GM23248 (cell line): ENCODE measurements around the gene ARPC4. TPM values are rescaled to one million over a fixed set of nuclear protein-coding genes. Genes with fewer than 3 reads are reported as not detected.
A peak's percentile ranks its signal among the peaks of the same experiment; 100 is the strongest.

Source experiments
- DNase-seq: peaks from one replicate; pipeline ENCODE4 v3.0.0-alpha.2; 2015
- H2AFZ ChIP-seq: fragments of 200-600 bp; sonication (generic); 2 replicates; pipeline ENCODE4 v1.6.1; 2016; ENCODE audit warnings: antibody characterized with exemption
- H3F3A ChIP-seq: fragments of 200-600 bp; sonication (generic); 2 replicates; pipeline ENCODE4 v1.6.1; 2016; ENCODE audit warnings: mild to moderate bottlenecking, antibody characterized with exemption, mixed run types; ENCODE audit not compliant: insufficient read depth
- H3K27ac ChIP-seq: fragments of 200-600 bp; sonication (generic); 2 replicates; pipeline ENCODE4 v1.5.1; 2016; ENCODE audit warnings: mild to moderate bottlenecking
- H3K27me3 ChIP-seq: fragments of 200-600 bp; sonication (generic); replicated peaks from 2 replicates; pipeline ENCODE4 v1.6.1; 2016; ENCODE audit warnings: mild to moderate bottlenecking; ENCODE audit not compliant: insufficient read depth
- H3K36me3 ChIP-seq: fragments of 200-600 bp; sonication (generic); 2 replicates; pipeline ENCODE4 v1.6.1; 2016; ENCODE audit warnings: low read depth, mild to moderate bottlenecking
- H3K4me1 ChIP-seq: fragments of 200-600 bp; sonication (generic); 2 replicates; pipeline ENCODE4 v1.6.1; 2016; ENCODE audit warnings: mild to moderate bottlenecking; ENCODE audit not compliant: insufficient read depth
- H3K4me2 ChIP-seq: fragments of 200-600 bp; sonication (generic); one replicate; pipeline ENCODE4 v1.6.1; 2016; ENCODE audit warnings: mild to moderate bottlenecking; ENCODE audit not compliant: unreplicated experiment
- H3K4me3 ChIP-seq: fragments of 200-600 bp; sonication (generic); 2 replicates; pipeline ENCODE4 v1.5.1; 2016; ENCODE audit warnings: mild to moderate bottlenecking
- H3K79me2 ChIP-seq: fragments of 200-600 bp; sonication (generic); 2 replicates; pipeline ENCODE4 v1.6.1; 2016; ENCODE audit warnings: mild to moderate bottlenecking; ENCODE audit not compliant: insufficient read depth
- H3K9ac ChIP-seq: fragments of 200-600 bp; sonication (generic); 2 replicates; pipeline ENCODE4 v1.6.1; 2016; ENCODE audit warnings: mild to moderate bottlenecking
- H3K9me2 ChIP-seq: fragments of 200-600 bp; sonication (generic); 2 replicates; pipeline ENCODE4 v1.6.1; 2016; ENCODE audit warnings: mixed run types, mild to moderate bottlenecking, moderate library complexity; ENCODE audit not compliant: insufficient read depth
- H3K9me3 ChIP-seq: fragments of 200-600 bp; sonication (generic); one replicate; pipeline ENCODE4 v1.6.1; 2017; ENCODE audit warnings: low read depth
- H4K20me1 ChIP-seq: fragments of 200-600 bp; sonication (generic); 2 replicates; pipeline ENCODE4 v1.6.0; 2016; ENCODE audit not compliant: insufficient read depth
- EZH2 ChIP-seq: fragments of 200-600 bp; sonication (generic); IDR thresholded peaks from 2 replicates; pipeline ENCODE4 v1.6.1; 2018; ENCODE audit warnings: antibody characterized with exemption, mild to moderate bottlenecking; ENCODE audit not compliant: insufficient read depth, poor library complexity, severe bottlenecking
- EZH2phosphoT487 ChIP-seq: fragments of 200-600 bp; sonication (generic); IDR thresholded peaks from 2 replicates; pipeline ENCODE4 v1.6.1; 2018; ENCODE audit warnings: antibody characterized with exemption, moderate library complexity, mild to moderate bottlenecking, low read depth; ENCODE audit not compliant: insufficient read depth
- WGBS, 2 experiments: methylation state at CpG; one replicate each; pipeline ENCODE4 v1.1.6; 2015 to 2017; ENCODE audit warnings: low lambda C conversion rate in 2 of 2, low coverage in 1 of 2; ENCODE audit errors: missing lambda C conversion rate in 2 of 2; 5-methylcytosine and 5-hydroxymethylcytosine counted together
- in situ Hi-C: fragments of 300-500 bp; cut with MboI; formaldehyde crosslinking; loops from 2 replicates; pipeline ENCODE4 v1.15.0; 2020
- polyA plus RNA-seq: library from polyadenylated mRNA; unstranded; fragments of >200 nt; fragmentation: Nextera tagmentation; extraction: Ambion mirVana; gene quantifications from 2 replicates; pipeline ENCODE4 v1.2.1, GENCODE V29; 2016
- total RNA-seq: library from RNA; depleted of rRNA; stranded (reverse); fragments of >200 nt; shearing (Covaris generic); gene quantifications from 2 replicates; pipeline ENCODE4 v1.2.3, GENCODE V29; 2014

The ARPC4 gene
- total and polyA plus RNA-seq, 2 experiments from 2014 or later: 182 to 315 TPM

DNA sequence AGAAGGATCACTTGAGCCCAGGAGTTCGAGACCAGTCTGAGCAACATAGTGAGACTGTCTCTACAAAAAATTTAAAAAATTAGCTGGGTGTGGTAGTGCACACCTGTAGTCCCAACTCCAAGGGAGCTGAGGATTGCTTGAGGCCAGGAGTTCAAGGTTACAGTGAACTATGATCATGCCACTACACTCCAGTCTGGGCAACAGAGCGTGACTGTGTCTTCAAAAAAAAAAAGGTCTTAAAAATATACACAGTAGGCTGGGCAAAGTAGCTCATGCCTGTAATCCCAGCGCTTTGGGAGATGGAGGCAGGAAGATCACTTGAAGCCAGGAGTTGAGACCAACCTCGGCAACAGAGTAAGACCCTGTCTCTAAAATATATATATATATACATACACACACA, 12.0 kb upstream of the ARPC4 start:
- no peak for DNase-seq
- Histone ChIP-seq H3K4me2 (no peak overlapping the region), H3K4me1 (peaks cover 23% of the 10 kb centered on the region), H2AFZ (no peak overlapping the region), H3K36me3 (peaks cover 22% of the 10 kb centered on the region; the same call in 1 of the 2 replicates), H3K9me2 (no peaks in the 10 kb centered on the region), H3K9me3 (no peaks in the 10 kb centered on the region), H3K4me3 (no peak overlapping the region), H3K9ac (no peak overlapping the region), H3F3A (peaks cover 38% of the 10 kb centered on the region), H3K27ac (peak overlapping the region; percentile 10; the same call in 1 of the 2 replicates), H3K27me3 (no peaks in the 10 kb centered on the region), H3K79me2 (no peaks in the 10 kb centered on the region), H4K20me1 (no peaks in the 10 kb centered on the region)
- WGBS, 2 experiments: 96% methylated on average over 4 of the region's 4 CpGs
- TF ChIP-seq EZH2phosphoT487 (no peak), EZH2 (no peak)
- in situ Hi-C loops: no loop called here

GRCh38 chr3:9781551-9781950, 11.3 kb upstream of the ARPC4 start:
- no peaks in the 10 kb centered on the region for H3K9me2 ChIP-seq
- H4K20me1 ChIP-seq: no peaks in the 10 kb centered on the region
- H3K4me2 ChIP-seq: no peak overlapping the region
- H3K4me1 ChIP-seq: peaks cover 23% of the 10 kb centered on the region
- 93 to 100% methylated on average over 1 of the region's 1 CpG for WGBS, 2 experiments
- no peak overlapping the region for H3K27ac ChIP-seq
- H3K9ac ChIP-seq: no peak overlapping the region
- H3K4me3 ChIP-seq: no peak overlapping the region
- in situ Hi-C loops: no loop called here
- H3F3A ChIP-seq: peaks cover 38% of the 10 kb centered on the region
- H2AFZ ChIP-seq: no peak overlapping the region
- TF ChIP-seq EZH2phosphoT487 (no peak), EZH2 (no peak)
- DNase-seq: no peak
- peaks cover 27% of the 10 kb centered on the region for H3K36me3 ChIP-seq
- H3K27me3 ChIP-seq: no peaks in the 10 kb centered on the region
- no peaks in the 10 kb centered on the region for H3K79me2 ChIP-seq
- no peaks in the 10 kb centered on the region for H3K9me3 ChIP-seq

- H3K36me3 ChIP-seq: peaks cover 31% of the 10 kb centered on the region
- H3K4me1 ChIP-seq: peaks cover 21% of the 10 kb centered on the region
- no peaks in the 10 kb centered on the region for H3K79me2 ChIP-seq
- H3K9me2 ChIP-seq: no peaks in the 10 kb centered on the region
- peaks cover 37% of the 10 kb centered on the region for H3F3A ChIP-seq
- DNase-seq: no peak
- H3K4me3 ChIP-seq: no peak overlapping the region
- no peak overlapping the region for H3K9ac ChIP-seq
- TF ChIP-seq EZH2 (no peak), EZH2phosphoT487 (no peak)
- H2AFZ ChIP-seq: no peak overlapping the region
- 80 to 81% methylated on average over 3 of the region's 3 CpGs for WGBS, 2 experiments
- H3K4me2 ChIP-seq: no peak overlapping the region
- H3K27me3 ChIP-seq: no peaks in the 10 kb centered on the region
- in situ Hi-C loops: no loop called here
- no peaks in the 10 kb centered on the region for H4K20me1 ChIP-seq
- H3K27ac ChIP-seq: no peak overlapping the region
- H3K9me3 ChIP-seq: no peaks in the 10 kb centered on the region
These were observed 10.8 kb upstream of the ARPC4 start for GRCh38 chr3:9781978-9782603.

DNA sequence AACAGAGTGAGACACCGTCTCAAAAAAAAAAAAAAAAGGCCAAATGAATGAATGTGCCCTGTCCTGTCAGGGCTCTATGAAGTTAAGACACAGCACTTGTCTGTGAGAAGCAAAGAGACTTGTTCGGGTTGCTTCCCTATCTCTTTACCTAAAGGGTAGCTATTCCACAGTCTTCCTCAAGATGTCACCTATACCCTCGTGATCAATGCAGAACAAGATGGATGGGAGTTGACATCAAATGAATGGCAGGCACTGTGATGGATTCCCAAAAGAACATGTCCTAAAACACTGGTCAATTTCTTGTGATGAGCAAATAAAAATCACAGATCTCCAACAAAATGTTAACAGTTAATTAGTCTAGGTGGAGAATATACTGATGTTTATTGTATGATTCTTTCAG, 10.1 kb upstream of the ARPC4 start:
- Histone ChIP-seq H3K79me2 (0 out of 2 replicates have a peak, but pooled peaks cover 5% of the 10 kb centered on the region), H3K9ac (no peak overlapping the region), H3F3A (peaks cover 30% of the 10 kb centered on the region), H3K4me1 (peaks cover 14% of the 10 kb centered on the region), H3K9me2 (no peaks in the 10 kb centered on the region), H3K4me2 (no peak overlapping the region), H2AFZ (no peak overlapping the region), H3K27ac (no peak overlapping the region), H3K27me3 (no peaks in the 10 kb centered on the region), H3K36me3 (peaks cover 35% of the 10 kb centered on the region), H3K9me3 (no peaks in the 10 kb centered on the region), H4K20me1 (no peaks in the 10 kb centered on the region), H3K4me3 (no peak overlapping the region)
- 60 to 63% methylated on average over 3 of the region's 3 CpGs for WGBS, 2 experiments
- TF ChIP-seq EZH2: no peak
- TF ChIP-seq EZH2phosphoT487: no peak
- in situ Hi-C loops: no loop called here
- no peak for DNase-seq
